Right kidney (tissue), 1 donor: ENCODE data around the gene KRTAP19-8.

ENCODE experiments used
- DNase-seq: peaks from one replicate; pipeline ENCODE4 v3.0.0-alpha.2; 2016

KRTAP19-8 gene

GRCh38 chr21:31012133-31013089, 25.9 kb downstream of the KRTAP19-8 start:
- DNase-seq = no peak

DNA sequence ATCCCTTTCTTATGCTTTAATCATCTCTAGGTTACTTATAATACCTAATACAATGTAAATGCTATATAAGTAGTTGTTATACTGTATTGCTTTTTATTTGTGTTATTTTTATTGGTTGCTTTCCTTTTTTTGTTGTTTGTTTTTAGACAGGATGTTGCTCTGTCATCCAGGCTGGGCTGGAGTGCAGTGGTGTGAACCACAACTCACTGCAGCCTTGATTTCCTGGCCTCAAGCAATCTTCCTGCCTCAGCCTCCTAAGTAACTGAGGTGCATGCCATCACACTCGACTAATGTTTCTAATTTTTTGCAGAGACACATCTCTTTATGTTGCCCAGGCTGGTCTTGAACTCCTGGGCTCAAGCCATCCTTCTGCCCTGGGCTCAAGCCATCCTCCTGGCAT, 26.9 kb downstream of the KRTAP19-8 start:
- no peak for DNase-seq

DNA sequence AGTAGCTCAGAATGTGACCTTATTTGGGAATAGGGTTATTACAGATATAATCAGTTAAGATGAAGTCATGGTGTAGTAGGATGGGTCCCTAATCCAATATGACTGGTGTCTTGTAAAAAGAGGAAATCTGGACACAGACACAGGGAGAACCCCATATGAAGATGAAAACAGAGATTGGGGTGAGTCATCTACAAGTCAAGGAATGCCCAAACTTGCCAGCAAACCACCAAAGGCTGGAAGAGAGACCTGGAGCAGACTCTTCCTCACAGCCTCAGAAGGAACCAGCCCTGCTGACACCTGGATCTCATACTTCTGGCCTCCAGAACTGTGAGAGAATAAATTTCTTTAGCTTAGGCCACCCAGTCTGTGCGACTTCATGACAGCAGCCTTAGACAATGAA, 29.9 kb downstream of the KRTAP19-8 start:
- no peak for DNase-seq

GRCh38 chr21:31005019-31005418, 33.3 kb downstream of the KRTAP19-8 start:
- no peak for DNase-seq

DNA sequence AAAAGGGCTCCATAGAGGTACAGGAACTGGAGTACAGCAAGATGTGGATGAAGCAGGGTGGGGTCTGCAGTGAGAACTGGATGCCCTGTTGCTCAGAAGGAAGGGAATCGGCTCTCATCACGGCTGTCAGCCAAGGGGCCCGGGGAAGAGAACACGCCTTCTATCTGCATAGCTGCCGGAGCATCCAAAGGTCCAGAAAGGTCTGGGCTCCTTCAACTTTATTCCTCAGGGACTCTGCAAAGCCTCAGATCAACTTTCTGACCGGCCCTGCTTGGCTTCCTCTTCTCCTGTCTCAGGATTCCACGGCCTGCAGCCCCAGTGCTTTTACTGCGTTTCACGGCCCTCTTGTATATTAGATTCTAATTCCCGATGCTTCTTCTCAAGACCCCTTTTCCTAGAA, 34.8 kb downstream of the KRTAP19-8 start:
- DNase-seq = no peak

DNA sequence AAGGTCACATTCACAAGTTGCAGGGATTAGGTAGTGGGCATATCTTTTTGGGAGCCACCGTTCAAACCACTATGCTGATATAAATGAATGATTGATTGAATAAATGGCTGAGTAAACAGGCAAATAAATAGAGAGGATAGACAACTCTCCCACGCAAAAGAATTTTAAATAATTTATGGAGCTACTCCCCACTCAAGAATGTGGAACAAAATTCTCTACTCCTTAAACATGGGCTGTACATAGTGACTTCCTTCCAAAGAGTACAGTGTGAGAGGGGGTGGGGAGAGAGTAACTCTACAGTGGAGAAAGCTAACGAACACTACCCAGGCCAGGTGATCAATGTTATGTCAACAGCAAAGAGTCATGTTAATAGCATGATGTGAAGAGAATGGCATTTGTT, 40.7 kb downstream of the KRTAP19-8 start:
- DNase-seq = no peak

DNA sequence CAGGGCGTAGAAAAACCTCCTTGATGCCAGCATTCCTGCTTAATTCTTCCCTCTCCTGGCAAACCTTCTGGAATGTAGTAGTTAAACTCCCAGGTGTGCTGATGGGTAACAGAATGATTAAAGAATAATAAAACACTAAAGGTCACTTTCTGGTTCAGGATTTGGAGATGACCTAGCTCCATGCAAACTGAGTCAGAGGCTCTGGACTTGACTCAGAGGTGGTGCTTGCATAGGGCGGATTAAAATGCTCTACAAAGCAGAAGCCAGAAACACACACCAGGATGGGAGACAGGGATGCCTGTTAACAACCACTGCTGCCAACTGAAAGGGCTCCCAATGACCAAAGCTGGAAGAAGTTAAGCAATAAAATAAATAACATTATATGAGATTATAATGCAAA, 41.5 kb downstream of the KRTAP19-8 start:
- DNase-seq = no peak

DNA sequence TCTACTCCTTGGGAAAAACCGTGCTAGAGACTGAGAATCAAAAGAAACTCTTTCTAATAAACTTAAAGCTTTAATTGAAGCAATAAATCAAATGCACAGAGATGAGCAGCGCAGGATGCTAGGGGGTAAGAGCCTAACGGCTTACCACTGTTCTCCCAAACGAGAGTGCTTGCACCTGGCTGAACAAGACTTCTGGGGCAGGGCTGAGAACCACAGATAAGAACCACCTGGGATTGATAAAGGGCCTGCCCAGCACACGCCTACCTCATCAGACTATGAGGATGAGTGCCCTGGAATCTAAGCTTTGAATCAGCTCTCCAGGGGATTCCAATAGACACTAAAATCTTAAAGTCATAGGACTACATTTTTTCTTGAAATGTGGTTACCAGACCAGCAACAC, 43.3 kb downstream of the KRTAP19-8 start:
- DNase-seq = no peak

DNA sequence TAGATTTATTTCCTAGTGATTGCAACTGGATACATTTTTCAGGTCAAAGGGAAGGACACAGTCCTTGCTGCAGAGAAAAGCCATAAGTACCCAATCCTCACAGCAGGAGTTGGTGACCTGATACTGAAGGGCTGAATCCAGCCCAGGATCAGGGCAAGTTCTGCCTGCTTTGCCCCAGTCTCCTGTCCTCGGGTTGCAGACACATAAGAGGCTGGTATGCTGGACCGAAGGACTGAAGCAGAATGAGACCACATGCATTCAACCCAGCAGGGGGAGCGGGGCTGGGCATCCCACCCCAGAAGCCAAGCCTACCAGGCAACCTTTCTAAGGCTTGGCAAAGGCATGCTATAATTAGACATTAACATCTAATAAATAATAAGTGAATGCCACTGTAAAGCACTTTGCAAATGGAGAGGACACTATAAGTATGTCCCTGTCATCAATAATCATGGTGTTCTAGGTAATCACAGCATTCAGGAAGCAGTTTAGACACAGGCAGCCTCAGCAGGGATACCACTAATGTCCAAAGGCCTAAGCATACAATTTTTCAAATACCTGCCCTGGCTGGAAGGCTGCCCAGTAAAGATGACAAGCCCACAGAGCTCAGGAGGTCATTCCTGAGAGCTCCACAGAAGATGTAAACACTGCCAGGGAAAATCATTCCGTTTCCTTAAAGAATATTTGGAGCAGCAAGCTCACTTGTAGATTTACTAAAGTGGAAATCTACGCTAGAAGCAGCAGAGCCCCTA, 47.6 kb downstream of the KRTAP19-8 start:
- DNase-seq = no peak

DNA sequence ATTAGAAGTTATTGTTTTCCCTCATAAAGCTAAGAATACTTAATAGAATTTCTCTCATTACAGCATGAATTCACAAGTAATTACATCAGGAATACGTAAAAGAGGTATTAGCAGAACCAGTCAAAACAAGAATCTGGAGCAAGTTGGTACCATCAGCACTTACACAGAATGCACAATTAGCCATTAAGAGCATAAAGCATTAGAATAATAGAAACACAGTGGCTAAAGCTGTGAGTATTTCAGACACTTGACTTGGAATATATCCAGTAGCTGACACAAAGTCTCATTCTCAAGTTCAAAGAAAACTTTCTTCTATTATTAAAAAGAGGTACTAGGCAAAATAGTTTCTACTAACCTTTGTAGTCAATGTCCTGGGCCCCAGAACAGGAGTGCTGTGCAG, 49.6 kb downstream of the KRTAP19-8 start:
- no peak for DNase-seq
